Brain pericyte (primary cell): ENCODE data around the gene CATSPER3.

Experiments used
- DNase-seq: peaks from one replicate; pipeline ENCODE4 v3.0.0-alpha.2; 2012; ENCODE audit warnings: low read depth, low spot score

The CATSPER3 gene

DNA sequence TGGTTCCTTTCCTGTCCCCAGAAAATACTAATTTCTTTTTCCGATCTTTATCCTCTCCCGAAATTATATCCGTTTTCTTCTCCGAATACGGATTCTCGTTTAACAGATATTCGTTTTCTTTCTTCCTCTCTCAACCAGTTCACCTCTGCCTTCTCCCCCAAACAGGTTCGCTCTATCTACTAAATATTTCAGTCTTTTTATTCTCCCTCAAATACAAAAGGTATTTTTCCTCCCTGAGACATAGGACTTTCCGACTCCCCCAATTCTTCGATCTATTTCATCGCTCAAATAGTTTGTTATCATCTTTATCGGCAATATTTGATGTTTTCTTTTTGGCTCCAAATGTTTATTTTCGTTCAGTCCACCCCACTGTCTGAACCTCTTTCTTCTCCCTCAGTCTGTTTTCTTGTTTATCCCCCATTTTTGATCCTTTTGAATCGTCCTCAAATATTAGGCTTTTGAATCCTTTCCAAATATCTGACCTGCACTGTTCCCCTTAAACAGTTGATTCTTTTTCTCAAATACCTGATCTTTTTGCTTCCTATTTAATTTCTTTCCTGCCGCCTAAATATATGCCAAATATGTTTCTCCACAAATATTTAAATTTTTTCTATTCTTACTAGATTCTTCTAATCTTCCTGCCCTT, 61.9 kb downstream of the CATSPER3 start:
- no peak for DNase-seq

GRCh38 chr5:135030123-135030955, 62.6 kb downstream of the CATSPER3 start:
- DNase-seq, result no peak

DNA sequence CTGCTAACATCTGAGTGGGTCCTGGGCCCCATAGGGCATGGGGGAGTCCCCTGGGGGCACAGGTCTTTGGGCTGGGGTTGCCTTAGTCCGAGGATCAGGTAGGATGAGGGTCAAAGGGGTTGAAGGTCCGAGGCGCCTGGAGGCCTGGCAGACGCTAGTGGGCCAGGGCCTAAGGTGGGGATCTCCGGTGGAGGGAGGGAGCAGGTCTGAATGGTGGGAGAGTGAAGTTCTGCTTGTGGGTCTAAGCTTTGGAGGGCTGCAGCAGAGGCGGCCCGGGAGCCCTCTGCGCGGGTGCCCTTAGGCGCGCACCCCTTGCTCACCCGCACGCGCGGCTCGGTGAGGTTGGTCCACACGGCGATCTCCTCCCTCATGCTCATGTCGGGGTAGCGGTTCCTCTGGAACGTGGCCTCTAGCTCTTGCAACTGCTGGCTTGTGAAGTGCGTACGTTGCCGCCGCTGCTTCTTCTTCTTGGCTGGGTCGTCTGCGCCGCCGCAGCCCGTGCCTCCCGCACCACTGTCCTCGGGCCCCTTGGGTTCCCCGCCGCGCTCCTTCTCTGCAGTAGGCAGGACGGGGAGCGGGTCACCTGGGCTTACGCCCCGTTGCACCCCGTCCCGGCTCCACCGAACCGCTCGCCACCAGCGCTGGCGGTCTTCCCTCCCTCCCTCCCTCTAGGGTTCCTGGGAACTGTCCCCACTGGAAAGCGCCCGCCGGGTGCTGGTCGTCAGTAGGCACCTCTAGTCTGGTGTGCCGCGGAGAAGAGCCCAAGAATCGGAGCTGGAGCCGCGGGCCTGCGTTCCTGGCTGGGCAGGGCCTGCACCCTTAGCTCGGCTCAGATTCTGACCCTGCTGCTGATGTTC, 63.5 kb downstream of the CATSPER3 start:
- DNase-seq, result no peak

GRCh38 chr5:135031813-135032694, 64.3 kb downstream of the CATSPER3 start:
- no peak for DNase-seq

- no peak for DNase-seq
Observed at GRCh38 chr5:135032695-135032998, 64.9 kb downstream of the CATSPER3 start.

DNA sequence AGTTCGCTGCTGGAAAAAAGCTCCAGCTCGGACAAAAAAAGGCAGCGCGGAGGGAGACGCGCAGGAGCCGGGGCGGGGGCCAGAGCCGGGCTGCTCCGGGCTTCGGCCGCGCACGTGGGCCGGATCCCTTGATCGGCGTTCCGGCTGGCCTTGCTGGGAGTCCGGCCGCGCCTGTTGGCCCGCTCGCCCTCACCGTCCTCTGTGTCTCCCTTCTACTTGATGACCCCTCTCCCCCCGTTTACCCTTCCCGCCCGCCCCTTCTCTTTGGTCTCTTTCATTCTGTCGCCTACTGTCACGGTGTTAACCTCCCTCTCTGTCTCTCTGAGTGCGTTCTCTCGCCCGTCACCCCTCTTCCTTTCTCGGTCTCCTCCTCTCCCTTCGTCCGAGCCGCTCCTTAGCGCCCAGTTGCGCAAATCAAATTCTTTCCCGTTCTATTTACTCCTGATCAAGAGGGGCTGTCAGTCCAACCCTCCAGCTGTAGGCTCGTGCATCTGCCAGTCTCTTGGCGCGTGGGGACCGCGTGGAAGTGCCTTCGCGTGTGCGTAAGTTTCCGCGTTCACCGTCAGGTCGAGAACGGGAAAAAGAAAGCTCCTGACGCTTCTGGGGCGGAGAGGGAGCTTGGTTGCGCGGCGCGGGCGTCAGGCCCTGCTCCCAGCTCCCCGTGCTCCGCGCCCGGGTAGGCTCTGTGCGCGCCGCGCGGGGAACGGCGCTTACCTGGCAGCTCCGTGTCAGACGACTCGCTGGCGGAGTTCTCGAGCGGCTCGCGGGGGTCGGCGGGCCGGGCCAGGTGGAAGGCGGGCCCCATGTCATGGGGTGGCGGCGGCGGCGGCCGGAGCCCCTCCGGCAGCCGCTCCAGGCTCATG, 65.5 kb downstream of the CATSPER3 start:
- no peak for DNase-seq

DNA sequence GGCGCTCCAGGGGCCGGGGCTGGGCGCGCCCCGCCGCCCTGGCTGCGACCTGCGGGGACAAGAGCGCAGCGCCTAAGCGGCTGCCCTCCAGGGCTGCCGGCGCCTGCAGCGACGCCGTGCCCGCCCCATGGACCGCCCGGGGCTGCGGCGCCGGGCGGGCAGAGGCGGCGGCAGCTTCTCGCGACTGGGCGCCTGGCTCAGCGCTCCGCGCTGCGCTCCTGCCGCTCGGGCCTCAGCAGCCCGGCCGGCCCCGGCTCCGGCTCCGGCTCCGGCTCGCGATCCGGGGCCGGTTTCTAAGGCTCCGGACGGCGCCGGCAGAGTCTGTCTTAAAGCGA, 66.2 kb downstream of the CATSPER3 start, which contains the start of gene PITX1:
TSS of gene PITX1 (minus strand) at position 328 of the 335 bp plus-strand sequence. CDS start 347 bp downstream, outside the sequence.
- DNase-seq, result no peak

DNA sequence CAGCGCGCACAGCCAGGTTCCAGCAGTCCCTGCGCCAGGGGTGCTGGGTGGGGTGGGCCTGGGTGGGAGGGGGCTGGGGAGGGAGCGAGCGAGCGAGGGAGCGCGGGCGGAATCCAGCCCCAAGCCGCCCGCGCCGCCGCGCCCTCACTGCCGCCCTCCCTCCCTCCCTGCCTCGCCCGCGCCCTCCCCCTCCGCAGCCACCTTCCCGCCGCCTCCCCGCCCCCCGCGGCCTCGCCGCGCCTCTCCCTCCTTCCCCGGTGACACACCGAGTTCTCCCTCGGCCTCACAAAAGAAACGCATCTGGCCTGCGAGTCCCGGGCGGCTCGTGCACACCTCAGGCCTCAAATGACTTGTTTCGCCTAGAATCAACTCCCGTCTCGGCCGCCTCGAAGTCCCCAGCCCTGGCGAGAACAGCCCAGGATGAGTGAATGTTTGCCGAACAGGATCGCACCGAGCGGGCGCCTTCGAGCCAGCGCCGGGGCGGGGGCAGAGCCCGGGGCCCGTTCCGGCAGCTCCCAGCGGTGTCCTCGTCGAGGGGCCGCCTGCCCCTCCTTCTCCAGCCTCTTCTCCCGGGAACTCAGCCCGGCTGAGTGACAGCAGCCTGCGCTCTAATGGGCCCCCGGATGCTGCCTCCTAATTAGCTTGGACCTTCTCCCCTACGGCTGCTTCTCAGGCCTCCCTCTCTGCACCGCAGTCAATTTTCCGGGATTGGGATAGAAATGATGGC, 66.7 kb downstream of the CATSPER3 start:
- no peak for DNase-seq

DNA sequence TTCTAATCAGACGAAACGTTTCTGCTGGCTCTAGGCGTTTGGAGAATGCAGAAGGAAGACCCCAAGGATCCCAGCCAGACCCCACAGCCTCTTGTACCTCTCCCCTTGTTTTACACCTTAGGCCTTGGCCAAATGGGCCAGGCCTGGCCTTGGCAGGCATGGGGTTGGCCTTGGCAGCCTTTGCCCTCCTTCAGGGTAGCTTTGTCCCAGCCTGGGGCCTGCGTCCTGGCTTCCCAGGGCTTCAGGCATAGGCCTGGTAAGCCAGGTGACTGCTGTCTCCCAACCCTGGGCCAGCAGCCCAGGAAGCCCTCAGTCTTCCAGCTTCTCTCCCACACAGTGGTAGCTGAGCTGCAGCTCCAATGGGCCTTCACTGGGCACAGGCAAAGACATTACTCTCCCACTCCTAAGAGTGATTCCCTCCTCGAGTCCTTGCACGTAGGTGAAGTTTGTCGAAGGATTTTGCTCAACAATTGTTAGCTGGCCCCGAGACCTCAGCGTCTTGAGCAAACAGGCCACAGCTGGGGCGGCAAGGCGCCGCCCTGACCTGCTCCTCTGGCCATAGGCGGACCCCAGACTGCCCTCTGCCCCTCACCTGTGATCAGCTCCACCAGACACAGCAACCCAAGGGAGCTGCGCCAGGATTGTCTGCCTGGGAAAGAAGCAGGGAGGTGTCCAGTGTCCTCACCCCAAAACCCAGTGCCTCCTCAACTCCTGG, 67.4 kb downstream of the CATSPER3 start:
- DNase-seq, result no peak

DNA sequence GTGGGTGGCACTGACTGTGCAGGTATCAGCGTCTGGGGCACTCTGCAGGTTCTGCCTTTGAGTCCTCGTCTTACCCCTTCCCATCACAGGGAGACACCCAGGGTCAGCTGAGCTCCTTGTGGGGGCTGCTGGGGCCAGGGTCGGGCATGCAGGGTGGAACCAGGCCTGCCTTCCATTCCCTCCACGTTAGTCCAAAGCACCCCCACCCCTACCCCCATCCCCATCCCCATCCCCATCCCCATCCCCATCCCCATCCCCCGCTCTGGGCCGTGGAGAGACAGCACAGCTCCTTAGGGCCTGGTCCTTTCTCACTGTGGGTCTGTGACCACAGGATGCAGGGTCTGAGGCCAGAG, 67.9 kb downstream of the CATSPER3 start:
- DNase-seq, result no peak

GRCh38 chr5:135036405-135036804, 68.7 kb downstream of the CATSPER3 start:
- DNase-seq, result no peak

DNA sequence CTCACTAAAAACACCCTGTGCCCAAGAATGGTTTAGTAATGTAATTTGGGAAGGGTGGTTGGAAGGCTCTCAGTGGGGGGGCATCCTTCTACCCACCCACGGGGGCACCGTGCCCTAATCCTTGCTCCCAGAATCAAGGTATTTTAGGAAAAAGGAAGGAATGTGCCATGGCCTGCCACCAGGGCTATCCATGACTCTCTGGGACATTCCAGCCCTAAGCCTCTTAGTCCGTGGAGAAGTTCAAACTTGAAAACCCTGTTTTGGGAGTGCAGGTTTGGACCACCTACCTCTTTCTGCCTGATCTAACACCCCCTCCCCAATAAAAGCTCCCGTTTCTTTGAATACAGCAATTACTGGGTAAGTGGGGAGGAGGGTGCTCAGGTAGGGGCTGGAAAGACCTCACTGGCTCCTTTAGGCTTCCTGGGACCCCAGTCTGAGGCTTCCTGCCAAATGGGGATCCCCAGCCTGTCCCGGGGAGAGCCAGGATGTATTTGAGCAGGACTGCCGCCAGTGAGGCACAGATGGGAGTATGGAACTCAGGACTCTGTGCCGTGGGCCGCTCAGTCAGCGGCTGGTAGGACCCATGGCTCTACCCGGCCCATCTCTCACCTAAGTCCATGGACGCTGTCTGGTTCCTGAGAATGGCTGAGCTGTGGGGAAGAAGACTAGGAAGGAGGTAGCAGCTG, 70.0 kb downstream of the CATSPER3 start:
- DNase-seq, result no peak

GRCh38 chr5:135038205-135038812, 70.6 kb downstream of the CATSPER3 start:
- DNase-seq, result no peak

GRCh38 chr5:135038813-135039270, 71.1 kb downstream of the CATSPER3 start:
- no peak for DNase-seq

DNA sequence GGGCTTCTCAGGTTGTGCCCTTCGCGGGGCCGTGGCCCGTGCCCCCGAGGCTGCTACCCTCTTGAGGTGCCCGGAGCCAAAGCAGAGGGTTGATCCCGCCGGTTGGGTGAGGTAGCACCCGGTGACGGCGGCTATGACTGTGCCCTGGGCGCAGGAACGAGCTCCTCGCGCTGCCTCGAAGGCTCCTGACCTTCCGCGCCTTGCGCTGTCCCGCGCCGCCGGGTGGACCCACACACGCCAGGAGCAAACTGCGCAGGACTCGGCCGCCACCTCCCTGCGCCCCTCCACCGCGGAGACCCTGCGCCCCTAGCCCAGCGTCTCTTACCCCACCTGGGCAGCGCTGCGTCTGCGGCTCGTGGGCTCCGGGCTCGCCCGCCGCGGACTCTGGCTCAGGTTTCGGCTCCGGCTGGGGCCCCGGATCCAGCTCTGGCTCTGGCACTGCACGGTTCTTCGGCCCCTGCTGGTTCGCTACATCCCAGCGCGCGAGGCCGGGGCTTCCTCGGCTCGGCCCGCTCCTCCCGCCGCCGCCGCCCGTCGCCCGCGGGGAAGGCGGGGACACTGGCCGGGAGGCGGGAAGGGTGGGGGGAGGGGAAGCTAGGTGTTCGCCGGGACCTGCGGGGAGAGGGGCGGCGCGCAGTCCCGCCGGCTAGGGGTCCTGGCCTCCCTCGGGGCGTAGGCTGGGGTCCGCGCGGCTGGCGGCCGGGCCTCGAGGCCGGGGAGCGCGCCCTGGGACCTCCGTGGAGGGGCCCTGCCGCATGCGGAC, 71.7 kb downstream of the CATSPER3 start:
- DNase-seq, result no peak

DNA sequence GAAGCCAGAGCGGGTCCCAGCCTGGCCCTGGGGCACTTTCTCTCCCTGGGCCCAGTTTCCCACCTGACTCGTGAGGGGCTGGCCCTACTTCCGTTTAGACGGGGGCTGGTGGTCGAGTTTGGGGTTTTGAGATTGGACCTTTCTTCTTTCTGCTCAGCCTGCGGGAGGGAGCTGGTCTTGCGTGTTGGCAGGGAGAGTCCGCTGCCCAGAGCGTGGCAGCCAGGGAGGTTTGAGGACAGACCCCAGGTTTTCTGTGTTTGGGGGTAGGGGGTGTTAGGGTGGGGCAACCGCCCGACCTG, 72.3 kb downstream of the CATSPER3 start:
- DNase-seq, result no peak

GRCh38 chr5:135040333-135041144, 72.8 kb downstream of the CATSPER3 start:
- no peak for DNase-seq
